GM19438 (cell line): Measurements from ENCODE around the gene ZFP36.
A peak's percentile ranks its signal among the peaks of the same experiment; 100 is the strongest.

Experiments
- ATAC-seq: cut with Tn5 transposase; IDR thresholded peaks from one replicate; pipeline ENCODE4 v1.9.1; 2021; ENCODE audit warnings: low read depth; ENCODE audit not compliant: unreplicated experiment

Gene ZFP36

DNA sequence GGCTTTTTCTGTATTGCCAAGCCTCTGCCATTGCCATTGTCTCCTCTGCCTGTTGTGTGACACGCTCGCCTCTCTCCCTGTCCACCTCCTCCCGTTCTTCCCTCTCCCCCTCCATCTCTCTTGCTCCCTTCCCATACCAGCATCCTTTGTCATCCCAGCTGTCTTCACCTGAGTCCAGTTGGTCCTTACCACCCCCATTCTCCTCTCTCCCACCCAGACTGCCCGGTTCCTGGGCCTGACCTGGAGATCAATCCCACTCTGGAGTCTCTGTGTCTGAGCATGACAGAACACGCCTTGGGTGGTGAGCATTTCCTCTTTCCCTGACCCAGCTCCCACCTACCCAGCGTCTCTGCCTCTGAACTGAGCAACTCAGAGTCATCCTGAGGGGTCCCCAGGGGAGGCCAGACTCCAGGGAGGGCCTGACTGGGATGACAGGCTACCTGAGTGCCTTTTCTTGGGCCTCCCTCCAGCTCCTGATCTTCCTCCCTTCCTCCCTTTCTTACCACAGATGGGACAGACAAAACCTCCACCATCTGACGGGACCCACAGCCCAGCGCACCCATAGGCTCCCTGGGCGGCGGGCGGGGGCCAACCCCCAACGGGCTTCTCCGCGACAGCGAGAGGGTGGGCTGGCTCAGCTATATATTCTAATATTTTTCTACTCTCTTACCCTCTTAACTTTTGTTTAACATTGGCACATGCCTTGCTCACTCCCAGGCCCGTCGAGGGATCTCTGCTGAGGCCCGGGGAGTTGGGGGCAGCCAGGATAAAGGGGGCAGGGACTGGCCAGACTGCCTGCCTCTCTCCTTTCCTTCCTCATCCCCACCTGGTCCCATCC, 23.4 kb upstream of the ZFP36 start:
- ATAC-seq, result no peak

DNA sequence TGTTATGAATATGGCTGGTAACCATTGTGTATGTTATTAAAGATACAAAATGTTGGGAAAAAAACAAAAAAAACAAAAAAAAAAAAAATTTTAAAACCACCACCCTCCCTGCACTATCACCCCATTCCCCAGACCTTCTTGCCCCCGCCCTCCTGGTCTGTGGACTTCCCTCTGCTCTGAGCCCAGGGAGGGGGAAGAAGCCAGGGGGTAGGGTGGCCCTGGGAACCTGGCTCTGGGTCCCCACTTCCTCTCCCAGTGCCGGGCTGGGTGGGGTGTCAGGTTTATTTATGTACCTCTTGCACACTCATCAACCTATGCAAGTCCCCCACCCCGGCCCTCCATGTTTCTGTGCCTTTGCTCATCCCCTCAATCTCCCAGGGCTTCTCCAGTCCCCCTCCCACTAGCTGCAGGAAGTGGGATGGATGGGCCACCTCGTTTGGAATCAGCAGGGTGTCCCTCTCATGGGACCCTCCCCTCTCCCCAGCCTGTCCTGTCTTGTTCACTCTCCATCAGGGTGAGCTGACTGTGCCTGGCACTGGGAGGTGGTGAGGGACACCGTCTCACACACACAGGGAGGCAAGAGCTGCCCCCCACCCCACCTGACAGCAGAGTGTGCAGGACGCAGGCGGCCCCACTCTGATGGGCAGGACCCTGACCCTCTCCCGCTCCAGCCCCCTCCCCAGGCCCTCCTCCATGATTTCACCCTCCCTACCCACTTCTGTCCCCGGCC, 21.6 kb upstream of the ZFP36 start:
- ATAC-seq, result no peak

DNA sequence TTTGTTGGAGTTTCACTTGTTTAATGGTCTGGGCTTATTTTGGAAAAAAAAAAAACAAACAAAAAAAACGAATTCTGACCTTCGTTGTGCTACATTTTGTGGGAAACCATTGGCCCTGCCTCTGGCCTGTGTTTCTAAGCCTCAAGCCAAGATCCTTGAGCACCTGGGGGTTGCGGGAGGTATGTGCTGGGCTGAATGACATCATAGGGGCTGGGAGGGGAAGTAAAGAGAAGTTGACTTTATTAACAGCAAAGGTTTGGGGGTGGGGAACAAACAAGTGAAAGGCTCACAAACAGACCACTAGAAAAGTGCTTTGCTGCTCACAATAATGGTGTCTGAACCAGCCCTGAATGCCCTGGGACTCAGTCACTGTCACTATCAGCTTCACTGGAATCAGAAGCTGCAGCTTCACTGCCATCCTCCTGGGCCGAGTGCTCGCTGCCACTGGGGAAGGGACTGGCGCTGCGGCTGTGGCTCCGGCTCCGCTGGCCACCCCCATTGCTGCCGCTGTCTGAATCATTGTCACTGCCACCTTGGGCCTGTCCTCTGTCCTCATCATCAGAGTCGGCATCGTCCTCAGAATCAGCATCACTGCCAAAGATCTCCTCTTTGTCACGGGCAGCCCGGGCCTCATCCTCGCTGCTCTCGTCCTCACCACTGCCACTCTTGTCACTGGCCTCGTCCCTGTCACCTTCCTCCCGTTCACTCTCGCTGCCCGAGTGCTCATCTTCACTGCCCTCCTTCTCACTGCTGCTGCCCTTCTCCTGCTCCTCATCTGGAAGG, 20.8 kb upstream of the ZFP36 start:
- no peak for ATAC-seq

DNA sequence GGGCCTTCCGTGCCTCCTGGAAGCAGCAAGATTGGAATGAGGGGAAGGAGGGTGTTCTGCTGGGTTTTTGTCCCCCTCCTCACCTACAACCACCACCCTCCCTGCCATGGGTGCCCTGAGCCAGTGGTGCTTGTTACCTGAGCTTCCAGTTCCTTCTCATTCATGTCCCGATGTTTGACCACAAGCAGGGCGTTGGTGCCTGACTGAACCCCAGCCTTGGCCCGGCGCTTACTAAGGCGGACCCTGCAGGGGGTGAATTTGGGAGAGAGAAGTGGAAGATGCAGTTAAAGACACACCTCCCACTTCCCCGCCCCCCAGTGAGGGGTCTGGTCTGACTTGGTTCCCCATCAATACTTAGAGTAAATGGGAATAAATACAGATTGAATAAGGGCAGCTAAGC, 20.1 kb upstream of the ZFP36 start:
- no peak for ATAC-seq

DNA sequence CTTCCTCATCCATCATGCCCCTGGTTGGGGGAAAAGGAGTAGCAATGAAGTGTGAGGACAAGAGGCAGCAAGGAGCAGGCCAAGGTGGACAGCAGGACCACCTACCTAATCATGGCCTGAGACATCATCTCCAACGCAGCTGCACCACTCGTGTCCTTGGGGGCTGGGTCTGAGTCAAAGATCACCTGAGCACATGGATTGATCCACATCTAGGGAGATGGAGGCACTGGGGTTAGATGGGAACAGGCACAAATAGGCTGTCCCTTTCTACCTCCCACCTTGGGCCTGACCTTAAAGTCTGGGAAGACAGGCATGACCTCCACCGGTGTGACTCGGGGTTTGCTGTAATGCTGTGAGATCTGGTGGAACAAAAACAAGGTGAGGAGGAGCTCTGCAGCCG, 18.0 kb upstream of the ZFP36 start:
- ATAC-seq, result no peak

DNA sequence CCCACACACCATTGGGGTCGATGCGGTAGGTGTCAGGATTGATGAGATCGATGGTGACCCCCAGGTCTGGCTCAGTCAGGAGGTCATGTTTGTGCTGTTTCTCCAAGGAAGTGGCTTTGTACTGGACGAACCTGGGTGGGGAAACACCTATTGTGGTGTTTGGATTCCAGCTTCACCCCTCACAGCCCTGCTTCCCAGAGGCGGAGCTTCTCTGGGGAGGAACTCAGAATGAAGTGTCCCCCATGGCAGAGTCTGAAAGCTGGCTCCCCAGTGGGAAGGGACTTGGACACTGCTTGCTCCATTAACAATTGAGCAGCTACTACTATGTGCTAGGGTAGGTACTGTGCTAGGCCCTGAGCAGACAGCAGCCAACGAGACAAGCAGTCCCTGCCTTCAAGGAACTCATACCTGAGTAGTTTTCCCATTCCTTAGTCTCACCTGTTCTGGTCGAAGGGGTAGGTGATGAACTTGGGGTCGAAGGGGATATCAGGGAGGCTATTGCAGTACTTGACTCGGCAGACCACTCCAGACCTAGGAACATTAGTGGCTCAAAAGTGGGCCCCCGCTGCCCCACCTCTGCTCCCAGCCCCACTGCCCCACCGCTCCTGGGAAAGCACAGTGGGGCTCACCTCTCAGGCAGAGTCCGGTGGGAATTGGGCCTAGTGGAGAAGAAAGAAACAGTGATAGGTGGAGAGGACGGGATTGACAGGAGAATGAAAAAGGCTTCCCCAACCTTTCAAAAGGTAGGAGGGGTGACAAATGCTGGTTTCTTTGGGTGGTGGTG, 16.8 kb upstream of the ZFP36 start:
- ATAC-seq, result no peak

DNA sequence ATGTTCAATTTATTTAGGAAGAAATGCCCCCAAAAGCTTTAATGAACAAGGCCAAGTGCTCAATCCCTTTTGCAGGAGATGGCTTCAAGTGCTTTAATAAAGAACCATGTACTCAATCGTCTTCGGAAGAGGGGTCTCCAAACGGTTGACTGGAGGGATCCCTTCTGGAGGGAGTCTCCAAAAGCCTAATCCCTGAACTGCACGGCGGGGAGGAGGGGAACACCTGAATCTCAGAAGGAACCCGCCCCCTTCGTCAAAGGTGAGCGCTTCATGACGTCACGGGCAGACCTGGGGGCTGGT, 16.2 kb upstream of the ZFP36 start:
- peak; percentile 16 for ATAC-seq

DNA sequence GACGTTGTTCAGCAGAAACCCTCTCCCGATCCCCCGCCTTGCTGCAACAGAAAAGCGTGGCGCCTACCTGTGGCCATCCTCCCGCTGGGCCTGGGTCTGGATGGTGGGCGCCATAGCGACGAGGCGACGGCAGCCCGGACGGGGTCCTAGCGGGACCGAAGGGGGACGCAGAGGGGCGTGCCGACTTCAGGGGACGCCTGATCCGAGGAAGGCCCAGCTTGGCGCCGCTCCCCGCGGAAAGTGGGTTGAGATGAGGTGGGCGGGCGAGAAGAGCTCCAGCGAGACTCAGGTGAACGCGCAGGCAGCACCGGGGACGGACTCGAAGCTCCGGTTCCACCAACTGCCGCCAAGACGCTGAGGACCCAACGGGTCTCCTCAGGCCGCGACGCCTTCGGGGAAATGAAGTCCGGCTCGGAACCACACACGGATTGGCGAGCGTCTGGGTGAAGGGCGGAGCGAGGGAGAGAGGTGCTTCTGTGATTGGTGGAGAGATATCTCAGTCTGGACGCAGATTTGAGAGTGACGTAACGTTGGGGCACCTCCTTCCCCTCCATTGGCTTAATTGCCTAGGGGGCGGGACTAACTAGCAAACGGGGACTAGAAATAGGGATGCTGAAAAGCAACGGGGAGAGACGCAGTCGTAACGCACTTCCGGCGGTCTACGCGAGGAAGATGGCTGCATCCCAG, 15.8 kb upstream of the ZFP36 start, which contains the start of the genes MED29 and PAF1:
Gene MED29 (plus strand): TSS at position 628 of the 687 bp plus-strand sequence. CDS start 45 bp downstream, at position 673.
Gene PAF1 (minus strand): TSS at position 356 of the 687 bp plus-strand sequence. CDS start 242 bp downstream, at position 114.
- peak; percentile 88 for ATAC-seq

DNA sequence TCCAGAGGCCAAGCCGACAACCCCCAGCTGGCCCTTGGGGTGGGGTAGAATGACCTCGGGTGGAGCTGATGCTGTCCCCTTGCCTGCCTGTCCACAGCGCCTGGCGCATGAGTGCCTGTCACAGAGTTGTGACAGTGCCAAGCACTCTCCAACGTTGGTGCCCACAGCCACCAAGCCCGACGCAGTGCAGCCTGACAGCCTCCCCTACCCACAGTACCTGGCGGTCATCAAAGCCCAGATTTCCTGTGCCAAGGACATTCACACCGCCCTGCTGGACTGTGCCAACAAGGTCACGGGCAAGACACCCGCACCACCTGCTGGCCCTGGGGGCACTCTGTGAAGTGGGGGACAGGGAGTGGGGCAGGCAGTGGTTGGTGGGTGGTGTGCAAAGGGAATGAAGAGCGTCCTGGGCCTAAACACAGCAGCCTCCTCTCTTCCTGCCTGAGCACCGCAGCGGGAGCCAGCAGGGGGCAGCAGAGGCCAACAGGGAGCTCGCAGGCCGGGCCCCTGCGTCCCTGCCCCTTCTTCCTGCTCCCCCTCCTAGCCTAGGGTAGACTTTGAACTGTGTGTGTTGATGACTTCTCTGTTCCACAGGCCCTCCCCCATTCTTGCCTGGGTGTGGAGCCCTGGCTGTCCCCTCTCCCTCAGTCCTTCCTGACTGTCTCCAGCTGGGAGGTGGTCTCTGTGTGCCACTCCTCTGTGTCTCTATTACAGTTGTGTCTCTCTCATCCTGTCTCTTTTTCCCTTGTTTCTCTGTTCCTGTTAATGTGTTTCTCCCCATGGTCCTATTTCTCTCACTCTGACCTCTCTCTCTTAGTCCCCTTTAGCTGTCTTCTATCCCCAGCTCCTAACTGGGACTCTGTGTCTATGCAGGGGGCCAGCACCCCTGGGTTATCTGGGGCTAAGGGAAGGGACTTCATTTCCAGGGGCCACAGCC, 9.0 kb upstream of the ZFP36 start:
- ATAC-seq, result peak; percentile 33

DNA sequence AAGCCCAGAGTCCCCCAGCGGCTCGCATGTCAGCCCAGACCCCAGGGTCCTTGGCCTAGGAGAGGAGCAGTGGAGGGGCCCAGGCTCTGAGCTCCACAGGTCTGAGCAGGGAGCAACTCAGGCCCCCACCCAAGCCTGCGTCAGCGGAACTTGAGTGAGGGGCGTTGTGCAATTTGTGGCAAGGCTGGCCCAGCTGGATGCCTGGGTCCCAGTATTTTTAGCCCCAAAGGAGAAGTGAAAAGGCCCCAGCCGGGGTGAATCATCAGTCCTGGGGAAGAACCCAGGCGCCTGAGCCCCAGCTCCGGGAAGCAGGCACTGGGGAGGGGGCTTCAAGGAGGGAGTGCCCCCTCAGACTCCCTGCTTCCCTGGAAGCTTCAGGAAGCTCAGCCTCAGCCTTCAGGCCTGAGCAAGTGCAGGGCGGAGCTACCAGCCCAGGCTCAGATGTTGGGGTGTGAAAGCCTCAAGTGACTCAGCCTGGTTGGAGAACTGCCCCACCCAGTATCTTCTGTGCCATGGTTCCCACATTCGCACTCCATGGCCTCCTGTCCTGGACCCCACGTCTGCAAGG, 8.3 kb upstream of the ZFP36 start:
- no peak for ATAC-seq

DNA sequence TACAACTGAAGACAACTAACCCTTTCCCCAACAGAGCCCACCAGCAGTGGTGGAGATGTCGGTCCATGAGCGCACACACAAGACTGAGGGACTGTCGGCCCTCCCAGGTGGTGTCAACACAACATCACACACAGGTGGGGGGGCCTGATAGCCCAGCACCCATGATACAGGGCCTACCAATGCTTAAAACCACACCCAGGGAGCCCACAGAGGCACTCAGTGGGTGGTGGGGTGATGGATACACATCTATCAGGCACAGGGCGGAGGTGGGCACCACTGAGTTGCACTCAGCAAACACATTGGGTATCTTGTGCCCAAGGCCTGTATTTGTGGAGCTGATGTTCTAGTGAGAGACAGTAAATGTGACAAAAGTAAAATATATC, 7.0 kb upstream of the ZFP36 start:
- ATAC-seq, result no peak

DNA sequence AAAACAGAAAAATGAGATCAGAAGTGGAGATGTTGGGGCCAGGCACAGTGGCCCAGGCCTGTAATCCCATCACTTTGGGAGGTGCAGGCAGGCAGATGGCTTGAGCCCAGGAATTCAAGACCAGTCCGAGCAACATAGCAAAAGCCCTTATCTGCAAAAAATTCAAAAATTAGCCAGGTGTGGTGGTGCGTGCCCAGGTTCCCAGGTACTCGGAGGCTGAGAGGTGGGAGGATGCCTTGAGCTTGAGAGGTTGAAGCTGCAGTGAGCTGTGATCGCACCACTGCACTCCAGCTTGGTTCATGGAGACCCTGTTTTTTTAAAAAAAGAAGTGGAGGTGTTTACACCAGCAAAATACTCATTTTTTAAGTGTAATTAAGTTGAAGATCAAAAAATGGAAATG, 6.6 kb upstream of the ZFP36 start:
- ATAC-seq, result no peak

DNA sequence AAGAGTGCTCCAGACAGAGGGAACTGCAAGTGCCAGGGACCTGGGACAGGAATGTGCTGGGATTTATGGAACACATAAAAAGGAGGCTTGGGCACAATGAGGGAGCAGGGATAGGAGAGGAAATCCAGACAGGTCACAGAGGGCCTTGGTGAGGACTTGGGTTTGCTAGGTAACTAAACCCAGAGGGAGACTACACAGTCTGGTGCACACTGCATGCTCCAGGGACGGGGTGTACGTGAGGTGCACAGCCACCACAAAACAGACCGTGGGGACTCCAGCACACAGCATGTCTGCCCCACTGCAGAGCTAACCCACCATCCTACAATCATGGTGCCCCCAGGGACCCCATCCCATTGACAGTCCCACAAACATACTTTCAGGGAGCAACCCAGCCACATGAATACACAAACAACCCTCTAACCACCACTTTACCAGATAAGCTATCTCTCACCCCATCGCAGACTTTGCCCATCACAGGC, 5.5 kb upstream of the ZFP36 start:
- ATAC-seq, result no peak

DNA sequence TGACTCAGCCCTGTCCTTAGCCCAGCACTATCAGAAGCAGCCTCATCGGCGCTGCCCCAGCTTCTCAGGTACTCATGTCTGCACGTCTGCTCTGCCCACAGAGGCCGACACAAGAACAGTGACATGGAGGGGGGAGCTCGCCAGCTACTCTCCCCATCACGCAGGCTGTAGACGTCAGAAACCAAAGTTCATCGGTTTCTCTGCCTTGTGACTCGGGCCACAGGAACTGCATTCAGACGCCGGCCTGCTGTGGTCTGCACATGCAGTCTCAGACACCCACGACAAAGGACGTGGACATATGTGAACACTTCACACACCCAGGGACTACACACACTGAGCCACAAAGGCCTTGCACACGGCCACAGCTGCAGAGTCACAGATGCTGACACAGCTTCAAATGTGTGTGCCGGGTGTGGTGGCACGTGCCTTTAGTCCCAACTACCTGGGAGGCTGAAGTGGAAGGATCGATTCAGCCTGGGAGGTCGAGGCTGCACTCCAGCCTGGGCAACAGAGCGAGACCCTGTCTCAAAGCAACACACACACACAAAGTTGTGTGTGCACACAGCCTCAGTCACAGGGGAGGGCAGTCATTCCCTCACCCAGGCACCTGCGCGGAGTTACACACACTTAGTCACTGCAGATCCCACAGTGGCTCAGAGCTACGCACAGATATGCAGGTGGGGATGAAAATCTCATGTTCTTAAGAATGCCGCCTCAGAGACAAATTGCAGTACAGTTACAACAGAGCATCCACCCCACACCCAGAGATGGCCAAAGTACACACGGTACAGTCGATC, 4.9 kb upstream of the ZFP36 start:
- ATAC-seq, result no peak

DNA sequence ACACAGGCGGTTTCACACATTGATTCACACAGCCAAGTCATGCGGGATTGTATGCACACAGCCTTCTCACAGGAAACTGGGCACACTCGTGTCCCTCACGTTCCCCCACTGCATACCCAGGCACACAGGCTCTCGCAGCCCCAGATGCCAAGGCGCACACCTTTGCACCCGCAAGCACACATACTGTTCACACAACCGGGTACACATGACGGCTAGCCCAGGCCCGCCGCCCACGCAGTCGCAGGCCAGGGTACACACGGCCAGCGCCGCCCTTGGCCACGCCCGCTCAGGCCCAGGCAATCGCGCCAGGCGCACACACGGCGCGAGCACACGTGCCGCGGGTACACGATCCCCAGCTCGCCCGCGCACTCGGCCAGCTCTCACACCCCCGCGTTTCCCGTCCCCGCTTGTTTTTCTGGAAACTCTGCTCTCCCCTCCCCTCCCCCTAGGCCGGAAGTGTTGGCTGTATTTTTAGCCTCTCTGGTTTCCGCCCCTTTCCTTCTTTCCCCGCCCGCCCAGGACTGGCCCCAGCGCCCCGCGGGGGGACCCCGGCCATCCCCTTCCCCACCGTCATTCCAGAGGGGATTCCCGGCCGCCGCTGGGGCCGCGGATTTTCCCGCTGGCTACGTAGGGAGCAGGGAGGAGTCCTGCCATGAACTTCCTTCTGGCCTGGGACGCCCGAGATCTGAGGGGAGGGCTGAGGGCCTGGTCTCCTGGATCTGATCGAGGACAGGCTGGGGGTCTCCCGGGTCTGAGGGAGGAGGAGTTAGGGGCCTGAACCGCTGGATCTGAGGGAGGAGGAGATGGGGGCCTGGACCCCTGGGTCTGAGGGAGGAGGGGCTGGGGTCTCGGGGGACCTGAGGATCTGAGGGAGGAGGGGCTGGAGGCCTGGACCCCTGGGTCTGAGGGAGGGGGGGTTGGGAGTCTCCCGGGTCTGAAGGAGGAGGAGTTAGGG, 4.0 kb upstream of the ZFP36 start:
- peak; percentile 31 for ATAC-seq
